Astrocyte (in vitro differentiated cells and primary cell): Measurements from ENCODE around the gene MGAT3. TPM values are rescaled to one million over a fixed set of nuclear protein-coding genes. Genes with fewer than 3 reads are reported as not detected.
"Not testable (repeated sequence)": the region's sequence is repeated elsewhere in the genome, so short reads cannot be mapped to it uniquely, and the experiment has no call there.

Source experiments
- DNase-seq: peaks from one replicate; pipeline ENCODE4 v3.0.0-alpha.2; 2010; ENCODE audit warnings: low read depth
- FAIRE-seq: peaks from 2 replicates; lab custom pipeline; 2011; peaks lifted over from hg19 to GRCh38; lab: Jason Lieb, UNC
- H2AFZ ChIP-seq: 2 replicates; pipeline ENCODE4 v1.6.0; 2012; ENCODE audit warnings: low read depth, low read length, inconsistent platforms
- H3K27ac ChIP-seq: 2 replicates; pipeline ENCODE4 v1.5.1; 2011; ENCODE audit warnings: low read depth, low read length, inconsistent platforms
- H3K27me3 ChIP-seq: 2 replicates; pipeline ENCODE4 v1.6.0; 2011; ENCODE audit warnings: low read length, inconsistent platforms; ENCODE audit not compliant: insufficient read depth
- H3K36me3 ChIP-seq: 2 replicates; pipeline ENCODE4 v1.5.1; 2011; ENCODE audit warnings: low read length, inconsistent platforms; ENCODE audit not compliant: insufficient read depth
- H3K4me1 ChIP-seq: 2 replicates; pipeline ENCODE4 v1.5.1; 2011; ENCODE audit warnings: low read length, inconsistent platforms; ENCODE audit not compliant: insufficient read depth
- H3K4me2 ChIP-seq: 2 replicates; pipeline ENCODE4 v1.6.0; 2012; ENCODE audit warnings: low read length, inconsistent platforms
- H3K4me3 ChIP-seq: 2 replicates; pipeline ENCODE4 v1.5.1; 2011; ENCODE audit warnings: low read depth, mild to moderate bottlenecking, low read length, inconsistent platforms; ENCODE audit not compliant: insufficient read depth
- H3K79me2 ChIP-seq: 2 replicates; pipeline ENCODE4 v1.6.0; 2012; ENCODE audit warnings: mild to moderate bottlenecking, low read length, inconsistent platforms; ENCODE audit not compliant: insufficient read depth
- H3K9ac ChIP-seq: 2 replicates; pipeline ENCODE4 v1.6.0; 2012; ENCODE audit warnings: mild to moderate bottlenecking, low read length, inconsistent platforms
- H3K9me3 ChIP-seq: 2 replicates; pipeline ENCODE4 v1.5.1; 2012; ENCODE audit warnings: low read depth, mild to moderate bottlenecking, low read length, inconsistent platforms; ENCODE audit not compliant: insufficient read depth
- H4K20me1 ChIP-seq: 2 replicates; pipeline ENCODE4 v1.6.0; 2012; ENCODE audit warnings: low read length, inconsistent platforms; ENCODE audit not compliant: insufficient read depth
- H3K27ac Mint-ChIP-seq: one replicate; pipeline ENCODE4 v1.8.0; 2021; ENCODE audit warnings: mild to moderate bottlenecking, mixed read lengths; ENCODE audit not compliant: unreplicated experiment
- H3K27me3 Mint-ChIP-seq: one replicate; pipeline ENCODE4 v1.8.0; 2021; ENCODE audit warnings: low read depth, mixed read lengths; ENCODE audit not compliant: unreplicated experiment
- H3K36me3 Mint-ChIP-seq: one replicate; pipeline ENCODE4 v1.8.0; 2021; ENCODE audit warnings: low read depth, mixed read lengths; ENCODE audit not compliant: unreplicated experiment
- H3K4me1 Mint-ChIP-seq: one replicate; pipeline ENCODE4 v1.8.0; 2021; ENCODE audit warnings: low read depth, mixed read lengths; ENCODE audit not compliant: unreplicated experiment
- H3K4me3 Mint-ChIP-seq: one replicate; pipeline ENCODE4 v1.8.0; 2021; ENCODE audit warnings: mild to moderate bottlenecking, moderate library complexity, mixed read lengths; ENCODE audit not compliant: unreplicated experiment
- H3K9me3 Mint-ChIP-seq: one replicate; pipeline ENCODE4 v1.8.0; 2021; ENCODE audit warnings: mild to moderate bottlenecking, mixed read lengths; ENCODE audit not compliant: unreplicated experiment
- CTCF ChIP-seq: IDR thresholded peaks from 2 replicates; pipeline ENCODE4 v1.5.1; 2011; ENCODE audit warnings: low read depth, mild to moderate bottlenecking, inconsistent platforms, low read length, moderate library complexity; ENCODE audit not compliant: insufficient read depth
- EZH2 ChIP-seq: IDR thresholded peaks from 2 replicates; pipeline ENCODE4 v1.6.1; 2012; ENCODE audit warnings: mild to moderate bottlenecking, low read length, inconsistent platforms; ENCODE audit not compliant: insufficient read depth
- total RNA-seq: library from RNA; stranded (reverse); gene quantifications from 2 replicates; pipeline ENCODE4 v1.2.1, GENCODE V29; 2021

MGAT3 gene
- total RNA-seq, 1 donor from 2014 or later: 7.9 TPM

DNA sequence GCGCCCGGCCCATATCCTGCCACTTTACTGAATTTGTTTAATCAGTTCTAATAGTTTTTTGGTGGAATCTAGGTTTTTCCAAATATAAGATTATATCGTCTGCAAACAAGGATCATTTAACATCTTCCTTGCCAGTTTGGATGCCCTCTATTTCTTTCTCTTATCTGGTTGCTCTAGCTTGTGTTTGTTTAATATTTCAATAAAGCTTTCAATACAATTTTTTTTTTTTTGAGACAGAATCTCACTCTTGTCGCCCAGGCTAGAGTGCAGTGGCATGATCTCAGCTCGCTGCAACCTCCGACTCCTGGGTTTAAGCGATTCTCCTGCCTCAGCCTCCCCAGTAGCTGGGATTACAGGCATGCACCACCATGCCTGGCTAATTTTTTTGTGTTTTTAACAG, 43.6 kb upstream of the MGAT3 start:
- not testable (repeated sequence) for H3K36me3 ChIP-seq, H3K27me3 ChIP-seq, DNase-seq, H3K9me3 Mint-ChIP-seq, H3K9ac ChIP-seq, H3K4me1 ChIP-seq, H3K4me1 Mint-ChIP-seq, H3K79me2 ChIP-seq, H3K4me2 ChIP-seq, H3K9me3 ChIP-seq, H2AFZ ChIP-seq, H3K27ac Mint-ChIP-seq, H3K4me3 ChIP-seq, H3K27me3 Mint-ChIP-seq, FAIRE-seq, H3K27ac ChIP-seq, H3K4me3 Mint-ChIP-seq
- peaks cover 13% of the 10 kb centered on the region for H3K36me3 Mint-ChIP-seq
- peaks cover 14% of the 10 kb centered on the region for H4K20me1 ChIP-seq

DNA sequence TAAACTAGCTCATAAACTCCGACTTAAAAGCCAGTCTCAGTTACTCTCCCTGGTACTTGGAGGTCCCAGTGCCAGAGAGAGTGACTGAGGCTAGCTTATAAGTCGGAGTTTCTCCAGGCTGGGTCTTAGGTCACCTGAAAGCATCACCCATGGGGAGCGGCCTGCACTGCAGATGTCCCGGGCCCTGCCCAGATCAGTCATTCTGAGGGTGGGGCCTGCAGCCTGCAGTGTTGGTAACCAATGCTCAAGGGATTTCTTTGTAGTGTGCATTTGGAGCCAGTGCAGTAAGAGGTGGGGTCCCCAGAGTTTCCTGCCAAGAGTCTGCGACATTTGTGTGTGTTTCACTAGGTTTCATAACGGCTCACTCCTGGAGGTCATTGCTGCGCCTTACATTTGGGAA, 42.4 kb upstream of the MGAT3 start:
- Mint-ChIP-seq H3K27me3 (no peaks in the 10 kb centered on the region), H3K27ac (no peak overlapping the region), H3K4me1 (no peaks in the 10 kb centered on the region), H3K36me3 (peaks cover 22% of the 10 kb centered on the region), H3K9me3 (no peaks in the 10 kb centered on the region), H3K4me3 (no peak overlapping the region)
- TF ChIP-seq EZH2 (no peak), CTCF (no peak)
- H4K20me1 ChIP-seq: peaks cover 10% of the 10 kb centered on the region
- no peaks in the 10 kb centered on the region for H3K27me3 ChIP-seq
- H3K79me2 ChIP-seq: peaks cover 4% of the 10 kb centered on the region
- FAIRE-seq: no peak
- no peak overlapping the region for H3K27ac ChIP-seq
- no peak overlapping the region for H3K4me2 ChIP-seq
- peaks cover 5% of the 10 kb centered on the region for H3K36me3 ChIP-seq
- no peak overlapping the region for H2AFZ ChIP-seq
- no peaks in the 10 kb centered on the region for H3K9me3 ChIP-seq
- H3K4me3 ChIP-seq: no peak overlapping the region
- DNase-seq: no peak
- no peaks in the 10 kb centered on the region for H3K4me1 ChIP-seq
- no peak overlapping the region for H3K9ac ChIP-seq

DNA sequence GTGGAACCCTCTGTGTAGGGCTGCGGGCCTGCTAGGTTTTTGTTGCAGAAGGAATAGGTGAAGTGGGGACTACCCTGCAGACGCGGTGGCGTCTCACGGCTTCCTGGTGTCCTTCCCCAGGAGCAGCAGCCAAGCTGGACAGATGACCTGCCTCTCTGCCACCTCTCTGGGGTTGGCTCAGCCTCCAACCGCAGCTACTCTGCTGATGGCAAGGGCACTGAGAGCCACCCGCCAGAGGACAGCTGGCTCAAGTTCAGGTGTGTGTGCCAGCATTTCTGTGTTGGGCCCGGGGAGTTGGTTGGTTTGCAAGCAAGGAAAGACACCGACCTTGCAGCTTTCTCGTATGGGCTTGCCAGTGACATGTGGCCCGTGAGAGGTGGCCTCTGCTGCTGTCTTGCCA, 41.9 kb upstream of the MGAT3 start:
- no peaks in the 10 kb centered on the region for H3K79me2 ChIP-seq
- no peak for TF ChIP-seq EZH2
- TF ChIP-seq CTCF: no peak
- H3K4me3 Mint-ChIP-seq: no peak overlapping the region
- no peak overlapping the region for H3K27ac Mint-ChIP-seq
- no peaks in the 10 kb centered on the region for H3K4me1 ChIP-seq
- no peak overlapping the region for H3K27ac ChIP-seq
- no peaks in the 10 kb centered on the region for H3K9me3 ChIP-seq
- H3K36me3 Mint-ChIP-seq: peaks cover 26% of the 10 kb centered on the region
- H2AFZ ChIP-seq: no peak overlapping the region
- H3K27me3 ChIP-seq: no peaks in the 10 kb centered on the region
- H3K4me2 ChIP-seq: no peak overlapping the region
- peaks cover 7% of the 10 kb centered on the region for H4K20me1 ChIP-seq
- FAIRE-seq (no peak), DNase-seq (no peak)
- peaks cover 5% of the 10 kb centered on the region for H3K36me3 ChIP-seq
- no peak overlapping the region for H3K4me3 ChIP-seq
- no peaks in the 10 kb centered on the region for H3K27me3 Mint-ChIP-seq
- H3K9me3 Mint-ChIP-seq: no peaks in the 10 kb centered on the region
- H3K4me1 Mint-ChIP-seq: no peaks in the 10 kb centered on the region
- H3K9ac ChIP-seq: no peak overlapping the region
